HepG2 (cell line): Measurements from ENCODE around the gene CYP2W1. TPM values are rescaled to one million over a fixed set of nuclear protein-coding genes. Genes with fewer than 3 reads are reported as not detected.

Source experiments
- ARHGAP35 ChIP-seq: sonication (generic); formaldehyde crosslinking; IDR thresholded peaks from 2 replicates; pipeline ENCODE4 v1.9.0; 2022; ENCODE audit warnings: mild to moderate bottlenecking, inconsistent platforms, moderate library complexity, missing genetic modification reagents, borderline replicate concordance
- CAMTA2 ChIP-seq: sonication (generic); formaldehyde crosslinking; IDR thresholded peaks from 2 replicates; pipeline ENCODE4 v1.4.0; 2020; ENCODE audit warnings: mild to moderate bottlenecking, missing genetic modification reagents, borderline replicate concordance
- GTF2F1 ChIP-seq: fragments of 150-350 bp; IDR thresholded peaks from 2 replicates; pipeline ENCODE4 v1.6.1; 2014; ENCODE audit warnings: low read length
- HNRNPH1 ChIP-seq: fragments of 200-400 bp; formaldehyde crosslinking; optimal IDR thresholded peaks from 2 replicates; pipeline ENCODE3; 2017; ENCODE audit warnings: mild to moderate bottlenecking, low read depth, low read length
- NAIF1 ChIP-seq: sonication (generic); formaldehyde crosslinking; IDR thresholded peaks from 2 replicates; pipeline ENCODE4 v1.5.0; 2020; ENCODE audit warnings: mild to moderate bottlenecking, missing genetic modification reagents, borderline replicate concordance
- NR2C2 ChIP-seq: sonication (generic); formaldehyde crosslinking; IDR thresholded peaks from 2 replicates; pipeline ENCODE4 v1.4.0; 2020; ENCODE audit warnings: missing genetic modification reagents, mild to moderate bottlenecking, moderate library complexity, borderline replicate concordance
- REPIN1 ChIP-seq: sonication (generic); formaldehyde crosslinking; IDR thresholded peaks from 2 replicates; pipeline ENCODE4 v1.8.0; 2022; ENCODE audit warnings: missing genetic modification reagents, low read depth, mild to moderate bottlenecking, borderline replicate concordance
- SMC3 ChIP-seq: IDR thresholded peaks from 2 replicates; pipeline ENCODE4 v1.6.1; 2011; ENCODE audit warnings: low read length, improper control_type of control experiment
- STAT6 ChIP-seq: sonication (generic); formaldehyde crosslinking; IDR thresholded peaks from 2 replicates; pipeline ENCODE4 v1.4.0; 2020; ENCODE audit warnings: missing genetic modification reagents, mild to moderate bottlenecking, borderline replicate concordance
- TAF15 ChIP-seq: fragments of 200-400 bp; formaldehyde crosslinking; IDR thresholded peaks from one replicate; pipeline ENCODE4 v1.6.1; 2018; ENCODE audit warnings: mild to moderate bottlenecking, low read depth, low read length; ENCODE audit not compliant: poor library complexity, severe bottlenecking
- THAP9 ChIP-seq: sonication (generic); formaldehyde crosslinking; IDR thresholded peaks from 2 replicates; pipeline ENCODE4; 2020; ENCODE audit warnings: missing genetic modification reagents, mild to moderate bottlenecking, borderline replicate concordance
- THRA ChIP-seq: sonication (generic); formaldehyde crosslinking; IDR thresholded peaks from 2 replicates; pipeline ENCODE4 v1.4.0; 2020; ENCODE audit warnings: missing genetic modification reagents, borderline replicate concordance
- U2AF2 ChIP-seq: fragments of 200-400 bp; formaldehyde crosslinking; IDR thresholded peaks from 2 replicates; pipeline ENCODE4 v1.6.1; 2017; ENCODE audit warnings: low read depth, mild to moderate bottlenecking, low read length
- ZNF225 ChIP-seq: sonication (generic); formaldehyde crosslinking; IDR thresholded peaks from 2 replicates; pipeline ENCODE4 v1.4.0; 2020; ENCODE audit warnings: mild to moderate bottlenecking, missing genetic modification reagents
- ZNF253 ChIP-seq: sonication (generic); formaldehyde crosslinking; IDR thresholded peaks from 2 replicates; pipeline ENCODE4 v1.8.0; 2022; ENCODE audit warnings: mild to moderate bottlenecking, missing genetic modification reagents, borderline replicate concordance
- ZNF607 ChIP-seq: sonication (generic); formaldehyde crosslinking; IDR thresholded peaks from 2 replicates; pipeline ENCODE4 v1.5.1; 2020; ENCODE audit warnings: missing genetic modification reagents, mild to moderate bottlenecking, borderline replicate concordance
- ZNF780A ChIP-seq: sonication (generic); formaldehyde crosslinking; IDR thresholded peaks from 2 replicates; pipeline ENCODE4 v1.8.0; 2022; ENCODE audit warnings: mild to moderate bottlenecking, missing genetic modification reagents, moderate library complexity
- ZNF790 ChIP-seq: sonication (generic); formaldehyde crosslinking; IDR thresholded peaks from 2 replicates; pipeline ENCODE4 v1.8.0; 2022; ENCODE audit warnings: missing genetic modification reagents, mild to moderate bottlenecking, borderline replicate concordance
- ZXDC ChIP-seq: sonication (generic); formaldehyde crosslinking; IDR thresholded peaks from 2 replicates; pipeline ENCODE4 v1.5.0; 2020; ENCODE audit warnings: mild to moderate bottlenecking, missing genetic modification reagents
- polyA plus RNA-seq, 8 experiments: library from polyadenylated mRNA; depleted of rRNA in 3 of 8; stranded (reverse) in 7 of 8; unstranded in 1 of 8; fragments of >200 nt; fragmentation: Illumina TruSeq in 4 of 8; extraction: Trizol in 4 of 8; gene quantifications; 2 replicates each; pipeline versions ENCODE4 v1.2.1 to v1.2.3, GENCODE V29; 2011 to 2016; ENCODE audit warnings: low read depth in 4 of 8, missing spikeins in 1 of 8, mixed read lengths in 1 of 8; ENCODE audit not compliant: insufficient read depth in 1 of 8
- total RNA-seq, 5 experiments: library from RNA; depleted of rRNA; stranded (reverse); fragments of >200 nt; fragmentation: Illumina TruSeq; extraction: Trizol; gene quantifications; 2 replicates each; pipeline ENCODE4 v1.2.3, GENCODE V29; 2016; ENCODE audit warnings: low read depth in 1 of 5

The CYP2W1 gene
- total and polyA plus RNA-seq, 2 of the 13 experiments (the other 11 are each of a cell fraction or from before 2014, with no cell fraction given): 19.5 to 31.7 TPM

DNA sequence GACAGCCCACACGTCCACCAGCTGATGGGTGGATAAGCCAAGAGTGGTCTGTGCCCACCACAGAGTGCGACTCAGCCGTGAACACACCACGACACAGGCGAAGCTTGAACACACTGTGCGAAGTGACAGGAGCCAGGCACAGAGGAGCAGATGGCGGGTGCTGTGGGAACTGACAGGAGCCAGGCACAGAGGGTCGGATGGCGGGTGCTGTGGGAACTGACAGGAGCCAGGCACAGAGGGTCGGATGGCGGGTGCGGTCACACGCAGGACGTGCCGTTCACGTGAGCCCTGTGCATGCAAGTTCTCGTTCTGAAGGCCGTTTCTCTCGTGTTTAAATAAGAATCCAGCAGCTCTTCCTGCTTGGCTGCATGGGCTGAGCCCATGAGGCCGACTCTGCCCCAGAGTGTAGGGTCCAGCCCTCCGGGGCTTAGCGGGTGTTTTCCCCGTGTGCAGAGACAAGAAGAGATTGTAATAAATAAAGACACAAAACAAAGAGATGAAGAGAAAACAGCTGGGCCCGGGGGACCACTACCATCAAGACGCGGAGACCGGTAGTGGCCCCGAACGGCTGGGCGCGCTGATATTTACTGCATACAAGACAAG lies 22.6 kb upstream of the CYP2W1 start (continued):
- no peak; the same call in 1 of the 2 replicates for TF ChIP-seq THAP9 (CRISPR knock-in tag)
- no peak for TF ChIP-seq CAMTA2 (CRISPR knock-in tag)
- no peak for TF ChIP-seq ZXDC (CRISPR knock-in tag)
- TF ChIP-seq ZNF790 (CRISPR knock-in tag): 0 out of 2 replicates have a peak, but pooled peaks have one; percentile 27
- TF ChIP-seq ARHGAP35 (CRISPR knock-in tag): 0 out of 2 replicates have a peak, but pooled peaks have one; percentile 74
- TF ChIP-seq ZNF607 (CRISPR knock-in tag): peak; percentile 34; the same call in 1 of the 2 replicates
- TF ChIP-seq ZNF780A (CRISPR knock-in tag): no peak
- TF ChIP-seq HNRNPH1: no peak
- no peak for TF ChIP-seq THRA (CRISPR knock-in tag)
- TF ChIP-seq ZNF253 (CRISPR knock-in tag): no peak
- TF ChIP-seq GTF2F1: no peak
- no peak for TF ChIP-seq SMC3
- no peak for TF ChIP-seq U2AF2
- TF ChIP-seq NR2C2: no peak
- TF ChIP-seq STAT6 (CRISPR knock-in tag): no peak
- no peak for TF ChIP-seq TAF15
- TF ChIP-seq ZNF225 (CRISPR knock-in tag): peak; percentile 78; the same call in 1 of the 2 replicates
- TF ChIP-seq NAIF1 (CRISPR knock-in tag): no peak
- TF ChIP-seq REPIN1: peak; percentile 53; the same call in 1 of the 2 replicates
